GM19463 (cell line): ENCODE results near the gene ZNF25.
"Not testable (repeated sequence)": the region's sequence is repeated elsewhere in the genome, so short reads cannot be mapped to it uniquely, and the experiment has no call there.

Experiments
- ATAC-seq: cut with Tn5 transposase; IDR thresholded peaks from one replicate; pipeline ENCODE4 v1.9.1; 2021; ENCODE audit warnings: mild to moderate bottlenecking, moderate library complexity; ENCODE audit not compliant: unreplicated experiment

Gene ZNF25

GRCh38 chr10:37948210-37948609 is 28.2 kb downstream of the ZNF25 start:
- ATAC-seq: no peak

GRCh38 chr10:37947526-37947925 is 28.9 kb downstream of the ZNF25 start:
- no peak for ATAC-seq

GRCh38 chr10:37937864-37938263 is 38.6 kb downstream of the ZNF25 start:
- ATAC-seq: no peak

- ATAC-seq: no peak
Observed at GRCh38 chr10:37934791-37935190, 41.7 kb downstream of the ZNF25 start.

- ATAC-seq: no peak
Observed at GRCh38 chr10:37930423-37930822, 46.0 kb downstream of the ZNF25 start.

- not testable (repeated sequence) for ATAC-seq
Observed at GRCh38 chr10:37908165-37908564, 68.3 kb downstream of the ZNF25 start.

GRCh38 chr10:37906382-37906781 is 70.1 kb downstream of the ZNF25 start:
- no peak for ATAC-seq
